Forelimb muscle (tissue), 1 donor: ENCODE data around the gene FASN. TPM values are rescaled to one million over a fixed set of nuclear protein-coding genes. Genes with fewer than 3 reads are reported as not detected.

Experiments used
- DNase-seq: peaks from one replicate; pipeline ENCODE4 v3.0.0-alpha.2; 2013; ENCODE audit warnings: low read depth
- polyA plus RNA-seq: library from polyadenylated mRNA; unstranded; fragments of 120-200 nt; gene quantifications from one replicate; pipeline ENCODE4 v1.2.1, GENCODE V29; 2013; ENCODE audit not compliant: insufficient read length

Gene FASN
- polyA plus RNA-seq, 1 donor: 24.6 TPM

DNA sequence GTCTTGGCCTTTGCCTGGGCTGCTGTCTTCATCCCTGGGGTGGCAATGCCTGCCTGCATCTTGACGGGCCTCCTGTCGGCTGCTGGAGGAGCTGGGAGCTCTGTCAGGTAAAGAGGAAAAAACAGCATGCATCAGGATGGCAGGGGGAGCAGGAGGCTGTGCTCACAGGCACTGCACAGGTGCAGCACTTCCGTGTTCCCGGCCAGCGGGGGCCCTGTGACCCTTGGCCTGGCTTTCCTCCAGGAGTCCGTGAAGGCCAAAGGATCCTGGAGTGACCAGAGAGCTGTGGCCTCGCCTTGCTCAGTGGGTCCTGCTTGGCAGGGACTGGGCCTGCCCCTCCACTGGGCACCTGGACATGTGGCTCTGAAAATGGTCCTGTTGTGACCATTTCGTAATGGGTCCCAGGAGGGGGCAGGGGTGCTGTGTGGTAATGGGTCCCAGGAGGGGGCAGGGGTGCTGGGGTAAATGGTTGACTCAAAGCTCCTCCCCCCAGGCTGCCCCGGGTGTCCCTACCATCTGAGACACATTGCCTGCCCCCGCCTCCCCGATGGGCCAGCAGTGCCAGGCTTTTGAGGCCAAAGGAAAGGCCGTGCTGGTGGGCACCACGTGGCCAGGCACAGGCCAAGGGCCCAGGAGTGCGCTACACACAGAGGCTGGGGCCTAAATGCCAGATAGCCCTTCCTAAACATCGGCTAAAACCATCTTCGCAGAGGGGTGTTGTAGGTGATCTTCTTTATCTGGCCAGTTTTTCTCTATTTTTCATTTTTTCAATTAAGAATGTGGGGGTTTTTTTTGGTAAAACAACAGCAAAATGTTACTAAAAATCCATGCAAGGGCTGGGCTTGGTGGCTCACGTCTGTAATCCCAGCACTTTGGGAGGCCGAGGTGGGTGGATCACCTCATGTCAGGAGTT, 4.0 kb upstream of the FASN start:
- no peak for DNase-seq

DNA sequence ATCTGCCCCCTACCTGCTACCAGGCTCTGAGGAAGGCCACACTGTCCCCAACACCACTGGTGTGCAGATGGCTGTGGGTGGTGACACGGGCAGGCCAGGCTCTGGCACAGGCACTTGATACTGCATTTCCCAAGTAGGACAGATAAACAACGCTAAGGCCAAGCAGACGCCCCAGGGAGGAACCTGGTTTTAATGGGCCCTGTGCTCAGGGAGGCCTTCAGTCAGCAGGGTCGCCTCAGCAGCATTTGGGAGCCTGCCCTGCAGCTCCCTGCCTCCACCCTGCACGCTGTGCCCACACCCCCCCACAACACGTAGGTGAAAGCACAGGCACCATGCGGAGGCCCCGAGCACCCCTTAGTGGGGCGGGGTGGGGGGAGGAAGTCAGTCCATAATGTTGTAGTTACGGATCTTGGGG, 3.3 kb upstream of the FASN start:
- no peak for DNase-seq

DNA sequence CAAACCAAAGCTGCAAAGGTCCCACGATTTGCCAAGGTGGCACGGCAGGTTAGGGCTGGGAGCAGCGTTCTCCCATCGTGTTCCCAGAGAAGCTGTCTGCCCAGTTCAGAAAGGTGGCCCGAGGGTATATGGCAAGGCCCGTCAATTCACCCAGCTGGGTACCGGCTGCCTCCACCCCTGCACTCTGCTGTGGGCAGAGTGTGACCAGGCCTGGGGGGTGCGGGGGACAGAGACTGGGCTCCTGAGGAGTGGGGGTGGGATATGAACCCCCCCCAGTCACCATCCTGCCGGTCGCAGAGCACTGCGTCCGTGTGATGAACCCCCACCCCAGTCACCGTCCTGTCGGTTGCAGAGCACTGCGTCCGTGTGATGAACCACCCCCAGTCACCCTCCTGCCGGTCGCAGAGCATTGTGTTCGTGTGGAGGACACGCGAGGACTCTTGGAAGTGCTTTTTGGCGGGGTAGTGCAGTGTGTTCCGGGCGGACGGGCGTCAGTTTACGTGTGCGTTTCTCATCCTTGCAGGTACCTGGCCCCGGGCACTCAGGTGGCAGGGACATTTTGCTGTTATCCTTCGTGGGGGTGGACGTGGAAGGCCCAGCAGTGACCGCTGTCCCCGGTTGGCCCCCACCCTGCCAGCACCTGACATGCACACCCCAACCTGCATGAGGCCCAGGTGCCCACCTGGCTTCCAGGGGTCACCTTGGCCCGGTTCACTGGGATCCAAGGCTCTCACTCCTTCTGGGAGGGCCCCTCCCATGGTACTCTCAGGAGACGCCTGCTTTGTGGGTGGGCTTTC, 2.7 kb upstream of the FASN start:
- no peak for DNase-seq

DNA sequence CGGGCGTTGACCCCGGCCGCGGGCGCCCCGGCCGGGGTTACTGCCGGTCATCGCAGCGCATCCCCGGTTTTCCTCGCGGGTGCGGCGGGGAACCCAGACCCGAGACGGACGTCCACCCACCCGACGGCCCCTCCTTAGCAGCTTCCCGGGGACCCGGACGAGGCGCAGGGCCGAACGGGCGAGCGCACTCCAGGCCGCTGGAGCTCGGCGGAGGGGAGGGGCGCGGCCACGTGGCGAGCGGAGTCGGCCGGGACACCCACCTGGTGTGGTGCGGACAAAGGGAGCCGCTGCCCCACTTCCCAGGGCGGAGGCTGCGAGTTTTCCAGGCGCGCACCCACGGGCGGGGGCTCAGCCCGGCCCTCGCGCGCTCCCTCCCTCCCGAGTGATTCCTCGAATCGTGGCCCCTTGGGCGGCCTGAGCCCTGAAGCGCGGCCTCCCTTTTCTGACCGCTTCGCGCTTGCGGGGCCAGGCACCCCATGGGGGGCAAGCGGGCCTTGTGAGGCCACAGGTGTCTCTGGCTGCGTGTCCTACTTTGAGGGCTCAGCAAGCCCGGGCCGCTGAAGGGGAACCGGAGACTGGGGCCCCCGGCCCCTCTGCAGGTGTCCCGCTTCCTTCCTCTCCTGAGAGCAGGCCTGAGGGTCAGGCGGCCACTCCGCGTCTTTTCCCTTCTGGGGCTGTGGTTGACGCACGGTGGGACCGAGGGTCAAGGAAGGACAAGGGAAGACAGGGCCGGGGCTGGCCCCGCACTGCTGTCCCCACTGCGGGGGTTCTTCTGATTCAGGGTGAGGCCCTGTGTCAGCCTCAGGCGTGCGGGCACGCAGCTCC, 1.1 kb upstream of the FASN start:
- no peak for DNase-seq

DNA sequence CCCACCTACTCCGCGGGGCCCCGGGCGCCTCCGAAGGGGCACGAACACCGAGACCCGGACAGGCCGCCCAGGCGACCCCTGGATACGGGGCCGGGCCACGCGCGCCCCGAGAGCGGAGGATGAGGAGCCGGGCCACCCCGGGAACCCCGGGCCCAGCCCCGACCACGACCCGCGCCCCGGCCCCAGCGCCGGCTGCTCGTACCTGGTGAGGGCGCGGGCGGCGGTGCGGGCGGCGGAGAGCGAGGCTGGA, 192 bp downstream of the FASN start:
- DNase-seq: no peak

DNA sequence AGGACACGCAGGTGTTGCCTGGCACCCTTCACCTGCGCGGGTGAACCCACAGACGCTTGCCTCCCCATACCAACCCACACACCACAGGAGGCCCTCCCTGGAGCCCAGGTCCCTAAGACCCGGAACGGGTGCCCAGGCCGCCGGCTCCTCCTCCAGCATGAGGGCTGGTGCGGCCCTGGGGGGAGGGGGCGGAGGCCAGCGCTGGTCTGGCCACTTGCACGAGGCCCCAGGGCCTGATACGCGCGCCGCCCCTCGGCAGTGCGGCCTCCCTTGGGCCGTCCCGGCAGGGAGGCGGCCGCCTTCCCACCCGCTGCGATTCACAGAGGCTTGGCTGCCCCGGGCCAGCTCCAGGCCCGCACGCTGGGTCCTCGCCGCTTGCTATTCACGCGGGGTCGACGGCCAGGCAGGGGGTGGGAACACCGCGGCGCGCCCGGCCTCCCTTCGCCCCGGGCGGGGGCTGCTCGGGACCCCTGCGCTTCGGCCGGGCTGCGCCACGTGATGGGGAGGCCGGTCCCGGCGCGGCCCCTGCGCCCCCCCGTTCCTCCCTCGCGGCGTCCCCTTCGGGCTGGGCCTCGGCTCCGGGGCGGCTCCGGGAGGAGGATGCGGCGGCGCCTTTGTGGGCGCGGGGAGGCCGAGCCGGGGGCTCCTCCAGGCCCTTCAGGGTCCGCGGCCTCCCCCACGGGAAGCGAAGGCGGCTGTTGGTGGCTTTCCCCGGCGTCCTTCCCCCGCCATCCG, 685 bp downstream of the FASN start:
- DNase-seq: no peak

DNA sequence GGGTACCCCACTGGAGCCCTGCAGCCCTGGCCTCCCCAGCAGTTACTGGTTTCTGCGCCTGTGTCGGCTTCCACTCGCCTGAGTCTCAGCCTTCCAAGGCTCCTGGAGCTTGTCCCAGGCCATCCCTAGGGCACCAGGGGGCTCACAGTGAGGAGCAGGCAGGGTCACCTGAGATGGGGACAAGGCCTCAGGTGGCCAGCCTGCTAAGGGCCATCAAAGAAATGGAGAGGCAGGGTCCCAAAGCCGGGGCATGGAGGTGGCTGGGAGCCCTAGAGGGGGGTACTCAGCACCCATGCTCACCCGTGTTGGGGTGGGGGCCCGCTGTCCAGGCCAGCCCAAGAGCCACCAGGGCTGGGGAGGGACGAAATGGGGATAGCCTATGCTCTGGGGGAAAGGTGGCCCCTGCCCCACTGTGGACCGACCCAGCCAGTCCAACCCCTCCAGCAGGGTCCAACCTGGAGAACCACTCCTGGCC, 1.3 kb downstream of the FASN start:
- no peak for DNase-seq

DNA sequence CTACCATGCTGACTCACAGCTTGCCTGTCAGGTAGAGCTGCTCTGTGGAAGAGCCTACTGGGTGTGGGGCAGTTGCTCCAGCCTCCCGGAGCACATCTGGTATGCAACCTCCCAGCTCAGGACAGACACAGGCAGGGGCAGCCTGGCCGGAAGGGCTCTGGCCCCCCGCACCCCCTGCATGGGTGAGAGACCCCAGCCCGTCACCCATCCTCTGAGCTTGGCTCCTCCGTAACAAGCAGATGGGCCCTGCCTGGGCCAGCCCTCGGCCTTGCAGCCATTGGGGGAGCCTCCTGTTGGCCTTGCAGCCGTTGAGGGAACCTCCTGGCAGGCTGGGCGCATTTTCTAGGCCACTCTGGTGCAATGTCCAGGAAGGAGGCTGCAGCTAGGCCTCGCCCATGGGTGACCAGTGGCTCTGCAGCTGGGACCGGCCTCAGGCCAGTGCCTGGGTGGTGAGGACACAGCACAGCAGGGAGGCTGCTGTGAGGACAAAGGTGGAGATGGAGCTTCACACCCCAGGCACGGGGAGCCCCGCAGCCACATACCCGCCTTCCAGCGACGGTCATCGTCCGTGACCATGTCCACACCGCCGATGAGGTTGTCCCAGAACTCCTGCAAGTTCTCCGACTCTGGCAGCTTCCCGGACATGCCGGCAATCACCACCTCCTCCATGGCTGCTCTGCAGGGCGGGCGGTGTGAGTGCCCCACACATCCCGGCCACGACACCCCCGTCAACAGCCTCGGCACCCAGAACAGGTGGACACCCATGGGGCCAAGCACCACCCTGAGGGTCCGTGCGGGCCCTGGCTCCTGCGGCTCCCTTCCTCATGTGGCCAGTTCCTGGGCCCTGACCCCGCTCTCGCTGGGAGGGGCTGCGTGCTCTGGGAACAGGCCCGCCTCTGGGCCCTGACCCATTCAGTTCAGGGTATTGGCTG, 2.0 kb downstream of the FASN start:
- no peak for DNase-seq

DNA sequence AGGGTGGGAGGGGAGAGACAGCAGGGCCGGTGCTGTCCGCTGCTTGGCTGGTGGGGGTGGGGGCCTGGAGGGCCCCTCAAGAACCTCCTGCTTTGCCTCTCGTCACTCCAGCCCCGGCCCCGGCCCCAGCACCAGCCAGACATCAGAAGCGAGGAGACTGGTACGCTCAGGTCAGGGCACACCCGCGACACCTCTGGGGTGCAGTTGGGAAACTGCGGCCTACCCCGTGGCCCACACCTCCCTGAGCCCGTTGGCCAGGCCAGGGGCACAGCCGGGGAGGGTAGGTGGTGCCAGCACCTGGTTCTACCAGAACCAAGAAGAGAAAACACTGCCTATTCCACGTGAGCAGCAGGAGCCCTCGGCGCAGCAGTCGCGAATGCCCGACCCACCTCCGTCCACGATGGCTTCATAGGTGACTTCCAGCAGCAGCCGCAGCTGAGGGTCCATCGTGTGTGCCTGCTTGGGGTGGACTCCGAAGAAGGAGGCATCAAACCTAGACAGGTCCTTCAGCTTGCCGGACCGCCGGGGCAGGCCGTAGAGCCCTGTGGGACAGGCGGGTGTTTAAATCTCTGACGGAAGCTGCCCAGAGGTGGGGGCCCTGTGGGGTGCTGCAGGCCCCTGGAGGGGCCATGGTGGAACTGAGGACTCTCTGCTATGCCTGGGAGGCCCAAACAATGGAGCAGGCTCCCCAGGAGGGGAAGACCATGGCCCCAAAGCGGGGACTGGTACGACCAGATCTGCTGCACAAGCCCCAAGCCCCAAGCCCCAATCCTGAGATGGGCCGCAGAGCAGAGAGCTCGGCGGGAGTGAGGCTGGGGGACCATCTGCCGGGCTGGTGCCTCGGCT, 2.9 kb downstream of the FASN start:
- DNase-seq: no peak

DNA sequence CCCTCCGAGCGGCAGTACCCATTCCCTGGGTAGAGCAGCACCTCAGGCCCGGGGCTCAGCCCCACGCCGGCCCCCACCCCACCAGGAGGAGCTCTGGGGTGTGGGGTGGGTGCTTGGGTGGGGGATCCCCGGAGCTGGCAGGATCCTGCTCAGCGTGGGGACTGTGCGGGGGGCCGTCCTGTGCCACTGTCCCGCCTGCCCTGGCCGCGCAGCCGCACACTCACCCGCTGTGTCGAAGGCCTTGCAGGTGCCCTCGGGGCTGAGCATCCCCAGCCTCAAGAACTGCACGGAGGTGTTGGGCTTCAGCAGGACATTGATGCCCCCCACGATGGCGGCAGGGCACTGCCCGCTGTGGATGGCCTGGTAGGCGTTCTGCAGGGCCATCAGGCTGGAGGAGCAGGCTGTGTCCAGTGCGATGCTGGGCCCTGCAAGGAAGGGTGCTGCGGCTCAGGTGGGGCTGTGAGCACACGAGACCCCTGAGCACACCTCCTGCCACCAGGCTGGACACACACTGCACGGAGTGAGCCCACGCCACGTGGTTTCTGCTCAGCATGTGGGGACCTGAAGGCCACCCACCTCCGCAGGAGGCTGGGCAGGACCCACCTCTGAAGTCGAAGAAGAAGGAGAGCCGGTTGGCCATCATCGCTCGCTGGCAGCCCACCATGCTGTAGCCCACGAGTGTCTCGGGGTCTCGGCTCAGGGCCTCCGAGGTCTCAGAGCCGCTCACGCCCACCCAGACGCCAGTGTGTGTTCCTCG, 4.9 kb downstream of the FASN start:
- no peak for DNase-seq

DNA sequence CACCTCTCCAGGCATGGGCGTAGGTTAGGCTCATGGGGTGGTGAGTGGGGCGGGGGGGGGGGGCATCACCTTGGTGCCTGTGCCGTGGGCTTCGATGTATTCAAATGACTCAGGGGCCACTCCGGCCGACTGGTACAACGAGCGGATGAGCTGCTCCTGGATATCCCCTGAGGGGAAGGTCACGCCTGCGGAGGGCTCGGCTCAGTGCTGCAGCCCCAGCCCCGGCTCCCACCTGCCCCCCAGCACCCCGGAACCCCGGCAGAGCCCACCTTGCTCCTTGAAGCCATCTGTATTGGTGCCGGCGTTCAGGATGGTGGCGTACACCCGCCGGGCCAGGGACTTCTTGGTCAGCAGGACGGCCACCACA, 5.4 kb downstream of the FASN start:
- DNase-seq: no peak

DNA sequence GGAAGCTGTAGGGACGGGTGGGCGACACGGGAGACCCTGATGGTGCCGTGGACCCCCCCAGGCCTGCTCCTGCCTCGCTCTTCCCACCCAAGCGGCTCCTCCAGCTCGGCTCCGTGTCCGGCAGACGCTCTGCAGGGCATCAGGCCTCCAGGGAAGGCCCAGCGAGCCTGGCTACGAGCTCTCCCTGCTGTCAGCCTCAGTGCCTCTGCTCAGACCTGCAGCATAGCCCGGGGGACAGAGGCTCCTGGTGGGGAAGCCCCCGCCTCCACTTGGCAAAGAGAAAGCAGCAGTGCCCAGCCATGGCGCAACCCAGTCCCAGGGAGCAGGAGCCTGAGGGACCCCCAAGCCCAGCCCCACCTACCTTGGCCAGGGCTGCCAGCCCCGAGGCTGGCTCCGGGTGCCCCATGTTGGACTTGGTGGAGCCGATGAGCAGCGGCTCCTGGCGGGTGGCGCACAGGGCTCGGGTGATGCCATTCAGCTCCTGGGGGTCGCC, 5.9 kb downstream of the FASN start:
- no peak for DNase-seq

DNA sequence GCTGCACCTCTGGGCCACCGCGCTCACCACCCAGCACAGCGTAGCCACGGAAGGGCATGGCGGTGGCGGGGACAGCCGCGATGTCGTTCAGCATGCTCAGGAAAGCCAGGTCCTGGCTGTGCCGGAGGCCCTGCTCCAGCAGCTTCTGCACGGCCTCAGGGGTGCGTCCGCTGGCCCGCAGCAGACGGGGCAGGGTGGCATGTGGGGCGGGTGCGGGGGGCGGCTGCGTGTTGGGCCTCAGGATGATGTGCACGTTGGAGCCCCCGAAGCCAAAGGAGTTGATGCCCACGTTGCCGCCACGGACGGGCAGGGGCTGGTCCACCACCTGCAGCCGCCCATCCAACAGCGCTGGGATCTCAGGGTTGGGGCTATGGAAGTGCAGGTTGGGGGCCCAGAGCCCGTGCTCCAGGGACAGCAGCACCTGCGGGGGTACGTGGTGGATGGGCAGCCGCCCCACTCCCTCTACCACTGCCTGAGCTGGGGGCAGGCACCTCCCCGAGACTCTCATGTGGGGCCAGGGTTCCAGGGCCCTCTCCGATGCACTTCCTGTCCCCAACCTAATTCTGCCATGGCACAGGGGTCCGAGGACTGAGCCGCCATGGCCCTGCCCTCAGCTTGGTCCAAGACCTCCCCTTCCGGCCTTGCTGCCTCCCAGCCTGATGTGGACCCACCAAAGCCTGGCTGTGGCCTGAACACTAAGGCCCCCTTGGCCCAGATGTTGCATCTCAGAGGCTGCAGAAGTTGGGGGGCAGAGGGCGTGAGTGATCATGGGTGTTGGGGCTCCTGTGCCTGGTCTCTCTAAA, 6.6 kb downstream of the FASN start:
- DNase-seq: no peak

DNA sequence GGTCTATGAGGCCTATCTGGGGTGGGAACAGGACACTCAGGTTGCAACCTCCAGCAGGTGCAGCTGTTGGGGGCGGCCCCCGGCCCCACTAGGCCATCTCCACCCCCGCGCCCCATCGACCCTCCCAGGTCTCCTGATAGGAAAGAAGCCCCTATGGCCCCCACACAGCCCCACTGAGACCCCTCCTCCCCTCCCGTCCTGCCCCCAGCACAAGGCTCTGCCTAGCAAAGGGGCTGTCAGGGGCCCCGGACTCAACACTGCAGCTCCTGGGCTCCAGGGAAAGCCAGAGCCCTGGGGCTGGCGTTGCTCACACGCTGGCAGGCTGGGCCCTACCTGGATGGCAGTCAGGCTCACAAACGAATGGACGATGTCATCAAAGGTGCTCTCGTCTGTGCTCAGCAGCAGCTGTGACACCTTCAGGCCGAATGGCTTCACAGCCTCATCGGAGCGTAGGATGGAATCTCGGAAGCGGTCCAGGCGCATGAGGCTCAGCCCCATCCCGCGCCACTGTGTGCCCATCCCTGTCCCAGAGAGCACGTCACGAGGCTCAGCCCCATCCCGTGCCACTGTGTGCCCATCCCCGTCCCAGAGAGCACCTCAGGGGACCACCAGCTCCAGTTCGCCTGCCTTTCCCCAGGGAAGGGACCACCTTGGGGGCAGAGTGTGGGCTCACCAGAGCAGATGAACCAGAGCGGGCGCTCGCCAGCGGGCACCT, 7.3 kb downstream of the FASN start:
- DNase-seq: no peak

DNA sequence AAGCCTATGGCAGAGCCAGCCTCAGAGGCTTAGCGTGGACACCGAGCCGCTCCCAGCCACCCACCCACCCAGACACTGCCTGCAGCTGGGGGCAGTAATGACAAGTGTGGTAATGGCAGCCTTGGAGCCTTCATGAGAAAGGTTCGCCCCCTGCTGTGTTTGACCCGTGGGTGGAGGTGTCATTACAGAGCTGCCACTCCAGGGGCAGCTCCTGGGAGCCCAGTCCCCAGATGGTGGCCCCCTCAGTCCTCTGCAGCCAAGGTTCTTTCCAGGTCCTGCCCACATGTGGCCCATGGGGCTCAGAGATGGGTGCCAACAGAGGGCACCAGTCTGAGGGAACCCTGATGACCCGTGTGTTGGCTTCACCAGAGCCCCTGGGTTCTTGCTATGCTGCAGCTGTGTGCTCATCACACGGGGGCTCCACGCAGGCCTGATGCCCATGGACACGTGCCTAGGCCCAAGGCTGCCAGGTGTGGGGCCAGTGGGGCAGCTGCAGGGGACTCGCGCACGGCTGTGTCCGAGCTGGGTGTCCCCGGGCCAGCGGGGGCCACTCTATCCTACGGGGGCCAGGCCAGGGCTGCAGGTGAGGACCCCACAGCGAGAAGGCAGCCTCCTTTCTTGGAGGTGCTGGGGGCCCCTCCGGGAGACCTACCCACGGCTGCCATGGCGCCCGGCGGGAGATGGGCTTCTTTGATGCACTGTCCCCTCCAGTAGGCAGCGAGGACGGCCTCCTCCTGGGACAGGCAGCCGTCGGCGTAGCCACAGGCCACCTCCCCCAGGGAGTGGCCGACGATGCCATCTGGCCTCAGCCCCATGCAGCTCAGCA, 8.1 kb downstream of the FASN start:
- DNase-seq: no peak
